ENCODE results near the gene FA2H. TPM values are rescaled to one million over a fixed set of nuclear protein-coding genes. Genes with fewer than 3 reads are reported as not detected.
"Not testable (repeated sequence)": the region's sequence is repeated elsewhere in the genome, so short reads cannot be mapped to it uniquely, and the experiment has no call there.

Gene FA2H
- total RNA-seq, 4 donors from 2014 or later, result 1.2 to 4.2 (median 2.0) TPM

DNA sequence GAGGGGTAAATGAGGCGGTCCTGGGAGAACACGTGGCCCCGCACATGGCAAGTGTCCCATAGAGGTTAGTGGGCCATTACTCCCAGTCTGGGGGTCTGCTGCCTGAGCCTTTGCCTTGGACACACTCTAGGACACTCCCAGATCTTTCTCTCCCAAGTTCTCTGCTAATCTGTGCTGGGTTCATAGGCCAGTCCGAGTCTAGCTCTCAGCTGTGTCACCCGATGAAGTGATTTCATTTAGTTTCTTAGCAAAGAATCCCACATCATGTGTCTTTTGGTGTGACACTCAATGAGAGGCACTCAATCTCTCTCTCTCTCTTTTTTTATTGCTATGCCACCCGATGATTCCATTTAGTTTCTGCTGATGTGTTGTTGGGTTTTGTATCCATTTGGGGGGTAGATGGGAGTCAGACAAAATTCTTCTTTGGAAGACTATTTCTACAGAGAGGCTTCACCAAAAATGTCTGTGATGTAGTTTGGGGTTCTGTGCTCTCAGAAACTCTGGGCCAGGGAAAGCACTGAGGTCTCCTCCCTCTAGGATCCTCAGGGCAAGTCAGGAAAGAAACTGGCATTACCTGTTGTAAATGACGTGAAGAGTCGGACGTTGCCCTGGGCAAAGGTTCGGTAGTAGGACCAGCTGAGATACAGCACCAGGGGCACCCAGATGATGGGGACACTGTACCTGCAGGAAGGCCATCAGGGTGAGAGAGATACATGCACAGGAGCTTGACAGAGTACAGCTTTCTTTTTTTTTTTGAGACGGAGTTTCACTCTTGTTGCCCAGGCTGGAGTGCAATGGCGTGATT is 48.8 kb downstream of the FA2H start:
- H3K4me1 ChIP-seq, result no peaks in the 10 kb centered on the region
- H3K9me3 ChIP-seq, result no peaks in the 10 kb centered on the region
- no peaks in the 10 kb centered on the region for H3K27me3 ChIP-seq
- TF ChIP-seq CTCF (IDR thresholded peaks at IDR 0.05), result no peak
- no peak for TF ChIP-seq POLR2A (IDR thresholded peaks at IDR 0.05)
- no peak overlapping the region for H3K4me3 ChIP-seq (replicated peaks in 1 of 3)
- intact Hi-C loops (cut with DNase I), result no loop called here
- 92 to 94% methylated on average over 12 of the region's 12 CpGs for WGBS, 2 donors
- no peaks in the 10 kb centered on the region for H3K36me3 ChIP-seq
- no peak for DNase-seq
- H3K27ac ChIP-seq, result no peak overlapping the region

DNA sequence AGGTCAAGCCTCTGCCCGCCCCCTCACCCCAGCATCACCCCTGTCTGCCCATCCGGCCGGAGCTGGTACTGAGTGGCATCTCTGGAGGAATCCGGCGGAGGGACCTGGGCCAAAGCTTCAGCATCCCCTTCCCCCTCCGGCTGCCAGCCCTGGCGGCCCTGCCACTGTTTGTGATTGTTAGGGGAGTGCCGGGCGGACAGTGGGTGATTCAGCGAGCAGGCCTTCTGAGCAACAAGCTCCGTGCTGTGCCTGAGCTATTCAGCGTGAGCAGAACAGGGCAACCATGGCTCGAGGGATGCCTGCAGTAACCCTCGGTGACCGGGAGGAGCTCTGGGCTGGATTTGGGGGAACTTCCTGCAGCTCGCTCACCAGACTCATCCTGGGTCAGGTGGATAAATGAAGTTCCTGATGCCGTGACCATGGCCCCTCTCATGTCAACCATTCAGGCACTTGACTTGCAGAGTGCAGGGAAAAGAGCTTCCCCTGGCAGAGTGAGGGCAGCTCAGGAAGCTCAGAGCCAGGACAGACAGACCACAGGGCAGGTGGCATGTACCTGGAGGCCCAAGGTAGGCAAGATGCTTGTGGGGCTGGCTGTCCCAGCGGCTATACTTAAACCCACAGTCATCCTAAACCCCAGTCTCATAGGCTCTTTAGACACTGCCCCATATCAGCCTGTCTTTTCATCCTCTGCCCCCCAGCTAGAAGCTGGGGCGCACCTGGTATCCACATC is 49.6 kb downstream of the FA2H start:
- intact Hi-C loops (cut with DNase I), result no loop called here
- H3K36me3 ChIP-seq, result no peaks in the 10 kb centered on the region
- H3K4me1 ChIP-seq, result no peaks in the 10 kb centered on the region
- no peak for TF ChIP-seq POLR2A (IDR thresholded peaks at IDR 0.05)
- no peak for TF ChIP-seq CTCF (IDR thresholded peaks at IDR 0.05)
- no peak overlapping the region for H3K4me3 ChIP-seq (replicated peaks in 1 of 3)
- 71 to 73% methylated on average over 10 to 14 of the region's 19 CpGs for WGBS, 2 donors
- no peak for DNase-seq
- H3K9me3 ChIP-seq, result no peaks in the 10 kb centered on the region
- no peaks in the 10 kb centered on the region for H3K27me3 ChIP-seq
- no peak overlapping the region for H3K27ac ChIP-seq

DNA sequence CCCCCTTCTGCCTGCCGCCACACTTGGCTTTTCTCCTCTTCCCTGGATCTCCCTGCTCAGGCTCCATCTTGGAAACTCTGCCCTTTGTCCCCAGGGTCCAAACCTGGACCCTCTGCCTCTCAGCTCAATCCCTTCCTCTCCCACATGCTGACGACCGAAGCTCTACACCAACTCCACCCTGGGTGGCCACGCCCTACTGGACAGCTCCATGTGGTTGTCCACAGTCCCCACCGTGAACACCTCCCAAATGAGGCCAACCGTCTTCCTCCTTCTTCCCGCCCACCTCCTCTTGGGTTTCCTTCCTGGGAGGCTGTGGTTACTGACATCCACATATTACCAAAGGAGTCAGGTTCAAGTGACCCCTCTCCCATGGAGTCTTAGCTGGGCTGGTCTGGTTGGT is 51.4 kb downstream of the FA2H start:
- Histone ChIP-seq H3K4me3 (replicated peaks in 1 of 3) (no peak overlapping the region), H3K4me1 (no peaks in the 10 kb centered on the region), H3K27ac (no peak overlapping the region), H3K36me3 (no peaks in the 10 kb centered on the region), H3K9me3 (no peaks in the 10 kb centered on the region), H3K27me3 (no peaks in the 10 kb centered on the region)
- intact Hi-C loops (cut with DNase I), result no loop called here
- 79 to 84% methylated on average over 7 of the region's 7 CpGs for WGBS, 2 donors
- no peak for DNase-seq
- TF ChIP-seq CTCF (IDR thresholded peaks at IDR 0.05) (no peak), POLR2A (IDR thresholded peaks at IDR 0.05) (no peak)

GRCh38 chr16:74722156-74722555 is 52.5 kb downstream of the FA2H start:
- H3K9me3 ChIP-seq; H3K4me3 ChIP-seq (replicated peaks in 1 of 3); H3K27me3 ChIP-seq; intact Hi-C loops (cut with DNase I); H3K27ac ChIP-seq; H3K36me3 ChIP-seq; H3K4me1 ChIP-seq; DNase-seq: not testable (repeated sequence)
- 87 to 94% methylated on average over 2 of the region's 2 CpGs for WGBS, 2 donors

GRCh38 chr16:74721716-74722115 is 52.9 kb downstream of the FA2H start:
- Histone ChIP-seq H3K27me3 (no peaks in the 10 kb centered on the region), H3K9me3 (no peaks in the 10 kb centered on the region), H3K4me1 (no peaks in the 10 kb centered on the region), H3K27ac (no peak overlapping the region), H3K4me3 (replicated peaks in 1 of 3) (no peak overlapping the region), H3K36me3 (no peaks in the 10 kb centered on the region)
- TF ChIP-seq POLR2A (IDR thresholded peaks at IDR 0.05), result no peak
- no peak for TF ChIP-seq CTCF (IDR thresholded peaks at IDR 0.05)
- intact Hi-C loops (cut with DNase I), result no loop called here
- 91 to 95% methylated on average over 11 of the region's 11 CpGs for WGBS, 2 donors
- no peak for DNase-seq
